Ishikawa (cell line): ENCODE measurements around the gene KCNK2.

ENCODE experiments used
- CEBPB ChIP-seq: IDR thresholded peaks from 2 replicates; pipeline ENCODE4 v1.6.1; 2012
- CREB1 ChIP-seq: IDR thresholded peaks from 2 replicates; pipeline ENCODE4 v1.6.1; 2012; ENCODE audit warnings: low read depth
- EGR1 ChIP-seq: IDR thresholded peaks from 2 replicates; pipeline ENCODE4 v1.6.1; 2012
- EP300 ChIP-seq: IDR thresholded peaks from 2 replicates; pipeline ENCODE4 v1.6.1; 2012; ENCODE audit warnings: borderline replicate concordance
- FOXM1 ChIP-seq: IDR thresholded peaks from 2 replicates; pipeline ENCODE4 v1.6.1; 2012; ENCODE audit warnings: low read depth, borderline replicate concordance
- RAD21 ChIP-seq: IDR thresholded peaks from 2 replicates; pipeline ENCODE4 v1.6.1; 2012; ENCODE audit warnings: low read depth
- TAF1 ChIP-seq: IDR thresholded peaks from 2 replicates; pipeline ENCODE4 v1.6.1; 2012; ENCODE audit warnings: low read depth, mild to moderate bottlenecking
- TCF12 ChIP-seq: IDR thresholded peaks from 2 replicates; pipeline ENCODE4 v1.6.1; 2012; ENCODE audit warnings: low read depth
- YY1 ChIP-seq: IDR thresholded peaks from 2 replicates; pipeline ENCODE4 v1.6.1; 2012; ENCODE audit warnings: low read depth
- ZBTB7A ChIP-seq: IDR thresholded peaks from 2 replicates; pipeline ENCODE4 v1.6.1; 2012; ENCODE audit warnings: low read depth
- TF ChIP-seq, protein P1 (sequence below): IDR thresholded peaks from 2 replicates; pipeline ENCODE4 v1.6.1; 2012
- TF ChIP-seq, protein P2 (sequence below): IDR thresholded peaks from 2 replicates; pipeline ENCODE4 v1.6.1; 2012; ENCODE audit warnings: low read depth, mild to moderate bottlenecking

DNA sequence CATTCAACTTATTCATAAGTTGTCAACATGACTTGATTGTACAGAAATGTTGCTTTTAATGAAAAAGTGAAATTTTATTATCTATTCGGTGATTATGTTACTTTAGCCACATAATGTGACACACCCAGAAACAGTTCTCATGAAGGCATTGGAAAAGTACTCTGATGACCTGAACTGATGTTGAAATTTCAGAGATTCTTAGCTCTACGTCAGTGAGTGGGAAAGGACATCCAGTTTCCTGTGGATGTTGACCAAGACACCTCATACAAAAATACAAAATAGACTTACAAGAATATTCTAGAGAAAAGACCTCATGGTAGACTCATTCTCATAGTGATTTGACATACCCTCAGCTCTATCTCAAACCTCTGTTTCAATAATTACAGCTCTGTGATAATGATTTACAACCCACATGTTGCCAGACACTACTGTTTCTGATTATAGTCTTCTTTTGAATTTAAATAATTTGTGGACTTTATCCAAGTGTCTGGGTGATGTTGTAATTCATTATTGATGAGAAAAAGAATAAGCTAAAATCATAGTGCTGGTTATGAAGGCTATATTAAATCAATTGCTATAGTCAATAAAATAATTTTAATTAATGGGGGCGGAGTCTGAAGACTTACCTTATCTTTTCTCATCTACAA, 37.3 kb downstream of the KCNK2 start:
- no peak for TF ChIP-seq RAD21
- TF ChIP-seq EGR1: no peak
- TF ChIP-seq CREB1: no peak
- no peak for TF ChIP-seq EP300
- TF ChIP-seq YY1: no peak
- no peak for TF ChIP-seq ZBTB7A
- no peak for TF ChIP-seq TCF12
- TF ChIP-seq, protein P1, sequence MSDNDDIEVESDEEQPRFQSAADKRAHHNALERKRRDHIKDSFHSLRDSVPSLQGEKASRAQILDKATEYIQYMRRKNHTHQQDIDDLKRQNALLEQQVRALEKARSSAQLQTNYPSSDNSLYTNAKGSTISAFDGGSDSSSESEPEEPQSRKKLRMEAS: no peak
- TF ChIP-seq, protein P2, sequence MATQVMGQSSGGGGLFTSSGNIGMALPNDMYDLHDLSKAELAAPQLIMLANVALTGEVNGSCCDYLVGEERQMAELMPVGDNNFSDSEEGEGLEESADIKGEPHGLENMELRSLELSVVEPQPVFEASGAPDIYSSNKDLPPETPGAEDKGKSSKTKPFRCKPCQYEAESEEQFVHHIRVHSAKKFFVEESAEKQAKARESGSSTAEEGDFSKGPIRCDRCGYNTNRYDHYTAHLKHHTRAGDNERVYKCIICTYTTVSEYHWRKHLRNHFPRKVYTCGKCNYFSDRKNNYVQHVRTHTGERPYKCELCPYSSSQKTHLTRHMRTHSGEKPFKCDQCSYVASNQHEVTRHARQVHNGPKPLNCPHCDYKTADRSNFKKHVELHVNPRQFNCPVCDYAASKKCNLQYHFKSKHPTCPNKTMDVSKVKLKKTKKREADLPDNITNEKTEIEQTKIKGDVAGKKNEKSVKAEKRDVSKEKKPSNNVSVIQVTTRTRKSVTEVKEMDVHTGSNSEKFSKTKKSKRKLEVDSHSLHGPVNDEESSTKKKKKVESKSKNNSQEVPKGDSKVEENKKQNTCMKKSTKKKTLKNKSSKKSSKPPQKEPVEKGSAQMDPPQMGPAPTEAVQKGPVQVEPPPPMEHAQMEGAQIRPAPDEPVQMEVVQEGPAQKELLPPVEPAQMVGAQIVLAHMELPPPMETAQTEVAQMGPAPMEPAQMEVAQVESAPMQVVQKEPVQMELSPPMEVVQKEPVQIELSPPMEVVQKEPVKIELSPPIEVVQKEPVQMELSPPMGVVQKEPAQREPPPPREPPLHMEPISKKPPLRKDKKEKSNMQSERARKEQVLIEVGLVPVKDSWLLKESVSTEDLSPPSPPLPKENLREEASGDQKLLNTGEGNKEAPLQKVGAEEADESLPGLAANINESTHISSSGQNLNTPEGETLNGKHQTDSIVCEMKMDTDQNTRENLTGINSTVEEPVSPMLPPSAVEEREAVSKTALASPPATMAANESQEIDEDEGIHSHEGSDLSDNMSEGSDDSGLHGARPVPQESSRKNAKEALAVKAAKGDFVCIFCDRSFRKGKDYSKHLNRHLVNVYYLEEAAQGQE: no peak
- TF ChIP-seq FOXM1: no peak
- TF ChIP-seq TAF1: no peak
- TF ChIP-seq CEBPB: no peak
